ENCODE measurements around the gene POLR2M.
A peak's percentile ranks its signal among the peaks of the same experiment; 100 is the strongest.

- TF ChIP-seq SP1 (IDR thresholded peaks at IDR 0.05) = no peak
- TF ChIP-seq ZNF384 (IDR thresholded peaks at IDR 0.05) = no peak
- no peak for TF ChIP-seq BHLHE40 (IDR thresholded peaks at IDR 0.05; ENCODE audit: borderline replicate concordance)
- no peak for TF ChIP-seq CTBP1 (IDR thresholded peaks at IDR 0.05; ENCODE audit: borderline replicate concordance)
- TF ChIP-seq FOXA1 (IDR thresholded peaks at IDR 0.05) = no peak
- TF ChIP-seq SUZ12 (IDR thresholded peaks at IDR 0.05) = no peak
- no peak for TF ChIP-seq HDGF (IDR thresholded peaks at IDR 0.05; ENCODE audit: borderline replicate concordance)
- TF ChIP-seq TARDBP (IDR thresholded peaks at IDR 0.05) = no peak
- peak; percentile 67 for TF ChIP-seq L3MBTL2 (conservative IDR thresholded peaks at IDR 0.05)
- TF ChIP-seq LEF1 (IDR thresholded peaks at IDR 0.05; ENCODE audit: borderline replicate concordance) = no peak
Observed at GRCh38 chr15:57667171-57667849, 39.2 kb upstream of the POLR2M start.
